ENCODE results near the gene EDN2.

The EDN2 gene

DNA sequence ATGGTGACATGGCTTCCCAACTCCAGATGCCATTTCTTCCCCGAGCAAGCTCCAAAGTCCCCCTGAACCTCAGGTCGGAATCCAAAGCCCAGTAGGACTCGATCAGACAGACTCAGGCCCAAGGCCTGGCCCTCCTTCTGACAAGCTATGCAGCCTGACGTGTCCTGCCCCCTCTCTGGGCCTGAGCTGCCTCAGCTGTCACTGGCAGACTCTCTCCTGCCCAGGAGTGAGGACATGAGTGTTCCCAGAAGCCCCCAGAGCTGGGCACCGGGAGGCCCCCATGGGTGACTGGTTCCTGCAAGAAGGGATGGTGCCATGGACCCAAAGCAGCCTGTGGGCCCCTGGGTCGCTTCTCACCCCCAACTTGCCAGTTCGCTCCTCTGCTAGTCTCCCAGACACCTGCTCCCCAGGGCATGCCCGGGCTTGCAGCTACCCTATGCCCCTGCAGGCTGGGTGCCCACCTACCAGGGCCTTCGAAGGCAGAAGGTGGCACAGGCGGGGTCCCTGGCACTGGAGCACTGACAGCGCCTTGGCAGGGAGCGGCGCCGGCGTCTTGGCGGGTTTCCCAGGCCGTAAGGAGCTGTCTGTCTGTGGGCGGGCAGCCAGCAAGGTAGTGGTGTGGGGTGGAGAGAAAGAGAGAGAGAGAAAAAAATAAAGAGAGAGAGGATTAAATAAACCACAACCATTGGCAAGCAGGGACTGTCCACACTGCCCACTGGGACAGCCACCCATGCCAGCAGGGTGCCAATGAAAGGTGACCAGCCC is 2.3 kb downstream of the EDN2 start:
- DNase-seq = peak; percentile 82

DNA sequence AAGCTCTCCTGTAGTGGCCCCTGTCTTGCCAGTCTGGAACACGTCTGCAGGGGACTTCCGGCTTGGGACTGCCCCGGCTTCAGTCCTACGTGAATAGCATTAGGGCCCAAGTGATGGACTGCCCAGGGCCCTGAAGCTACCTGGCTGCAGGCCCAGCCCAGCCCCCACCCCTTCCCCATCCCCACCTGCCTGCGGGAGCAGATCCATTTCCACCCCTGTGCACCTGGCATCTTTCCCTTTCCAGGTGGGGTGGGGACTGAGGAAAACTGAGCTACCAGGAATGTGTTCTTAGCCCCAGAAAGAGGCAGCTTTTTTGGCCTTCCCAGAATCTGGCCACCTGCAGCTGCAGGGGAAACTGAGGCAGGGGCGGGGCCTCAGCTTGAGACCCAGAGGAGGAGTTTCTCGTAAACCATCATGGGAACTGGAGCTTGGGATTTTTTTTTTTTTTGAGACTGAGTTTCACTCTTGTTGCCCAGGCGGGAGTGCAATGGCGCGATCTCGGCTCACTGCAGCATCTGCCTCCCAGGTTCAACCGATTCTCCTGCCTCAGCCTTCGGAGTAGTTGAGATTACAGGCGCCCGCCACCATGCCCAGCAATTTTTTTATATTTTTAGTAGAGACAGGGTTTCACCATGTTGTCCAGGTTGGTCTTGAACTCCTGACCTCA is 3.2 kb downstream of the EDN2 start:
- peak; percentile 93 for DNase-seq

- no peak for DNase-seq
These were observed 4.0 kb downstream of the EDN2 start for GRCh38 chr1:41480204-41481108.

- no peak for DNase-seq
These were observed 4.7 kb downstream of the EDN2 start for GRCh38 chr1:41479808-41480160.

DNA sequence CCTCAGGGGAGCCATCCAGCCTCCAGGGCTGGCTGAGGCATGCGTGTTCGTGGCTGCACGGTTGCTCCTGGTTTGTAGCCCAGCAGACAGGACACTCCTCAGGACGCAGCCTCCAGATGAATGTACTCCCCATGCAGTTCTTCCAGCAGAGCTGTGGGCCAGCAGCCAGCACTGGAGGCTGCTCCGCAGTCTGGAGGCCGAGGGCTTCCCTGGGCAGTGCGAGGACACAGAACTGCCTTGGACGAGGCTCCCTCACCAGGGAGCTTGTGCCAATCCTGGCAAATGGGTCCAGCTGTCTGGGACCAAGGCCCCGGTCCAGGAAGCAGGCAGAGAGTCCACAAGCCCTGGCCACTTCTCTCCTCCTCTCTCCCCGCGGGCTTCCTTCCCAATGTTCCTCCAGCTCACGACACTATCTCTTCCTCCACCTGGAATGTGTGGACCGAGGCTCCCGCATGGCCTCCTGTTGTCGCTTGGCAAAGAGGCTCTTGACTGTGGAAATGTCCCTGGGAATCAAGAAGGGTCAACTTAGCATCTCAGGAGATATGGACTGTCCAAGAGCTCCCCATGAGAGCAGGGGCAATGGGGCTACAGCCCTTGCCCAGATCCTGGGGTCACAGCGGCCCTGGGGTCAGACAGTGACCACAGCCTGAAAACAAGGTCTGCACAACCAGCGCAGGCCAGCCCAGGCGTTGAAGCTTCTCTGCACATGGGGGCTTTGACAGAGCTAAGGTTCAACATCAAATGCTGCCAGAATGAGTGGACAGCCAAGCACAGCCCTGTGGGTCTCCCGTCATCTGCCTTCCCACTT is 5.3 kb downstream of the EDN2 start:
- DNase-seq = no peak

DNA sequence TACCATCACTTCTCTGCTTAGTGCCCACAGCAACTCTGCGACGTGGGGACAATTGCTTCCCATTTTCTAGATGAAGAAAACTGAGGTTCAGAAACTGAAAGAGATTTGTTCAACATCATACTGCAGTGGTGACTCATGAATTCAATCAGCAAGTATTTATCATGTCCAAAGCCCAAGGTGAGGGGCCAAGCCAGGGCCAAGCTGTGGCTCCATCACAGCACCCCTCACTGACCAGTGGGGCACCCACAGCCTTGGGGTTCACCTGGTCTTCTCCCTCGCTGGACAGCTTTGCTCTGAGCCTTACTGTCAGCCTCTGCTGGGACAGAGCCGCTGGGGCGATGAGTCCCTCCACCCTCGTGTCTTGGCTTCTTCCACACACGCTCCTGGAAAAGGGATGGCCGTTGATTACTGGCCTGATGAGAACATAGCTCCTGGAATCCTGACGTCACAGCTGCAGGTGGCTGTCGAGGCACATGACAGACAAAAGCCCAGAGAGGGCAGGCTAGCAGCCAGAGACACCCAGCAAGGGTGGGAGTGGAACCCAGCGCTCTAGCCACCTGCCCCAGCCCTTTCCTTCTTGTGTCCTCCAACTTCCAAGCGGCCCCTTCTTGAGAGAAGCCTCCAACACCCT is 6.2 kb downstream of the EDN2 start:
- no peak for DNase-seq

- DNase-seq = peak; percentile 83
These were observed 7.6 kb downstream of the EDN2 start for GRCh38 chr1:41476807-41477361.

GRCh38 chr1:41475859-41476567 is 8.5 kb downstream of the EDN2 start:
- no peak for DNase-seq

DNA sequence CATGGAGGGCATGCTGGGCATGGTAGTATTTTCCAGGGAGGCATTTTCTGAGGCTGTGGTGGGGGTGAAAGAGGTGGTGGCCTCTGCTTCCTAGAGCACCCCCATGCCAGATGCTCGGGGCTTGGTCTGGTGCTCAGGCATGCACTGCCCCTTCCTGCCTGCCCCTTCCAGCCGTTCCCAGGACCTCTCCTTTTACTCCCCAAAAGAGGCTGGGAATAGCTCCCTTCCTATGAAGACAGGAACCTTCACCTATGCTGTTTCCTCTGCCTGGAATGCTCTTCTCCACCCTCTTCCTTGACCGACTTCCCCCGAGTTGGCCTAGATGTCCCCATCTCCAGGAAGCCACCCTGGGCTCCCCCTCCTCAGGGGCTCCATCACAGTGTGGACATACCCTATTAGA is 9.1 kb downstream of the EDN2 start:
- no peak for DNase-seq

DNA sequence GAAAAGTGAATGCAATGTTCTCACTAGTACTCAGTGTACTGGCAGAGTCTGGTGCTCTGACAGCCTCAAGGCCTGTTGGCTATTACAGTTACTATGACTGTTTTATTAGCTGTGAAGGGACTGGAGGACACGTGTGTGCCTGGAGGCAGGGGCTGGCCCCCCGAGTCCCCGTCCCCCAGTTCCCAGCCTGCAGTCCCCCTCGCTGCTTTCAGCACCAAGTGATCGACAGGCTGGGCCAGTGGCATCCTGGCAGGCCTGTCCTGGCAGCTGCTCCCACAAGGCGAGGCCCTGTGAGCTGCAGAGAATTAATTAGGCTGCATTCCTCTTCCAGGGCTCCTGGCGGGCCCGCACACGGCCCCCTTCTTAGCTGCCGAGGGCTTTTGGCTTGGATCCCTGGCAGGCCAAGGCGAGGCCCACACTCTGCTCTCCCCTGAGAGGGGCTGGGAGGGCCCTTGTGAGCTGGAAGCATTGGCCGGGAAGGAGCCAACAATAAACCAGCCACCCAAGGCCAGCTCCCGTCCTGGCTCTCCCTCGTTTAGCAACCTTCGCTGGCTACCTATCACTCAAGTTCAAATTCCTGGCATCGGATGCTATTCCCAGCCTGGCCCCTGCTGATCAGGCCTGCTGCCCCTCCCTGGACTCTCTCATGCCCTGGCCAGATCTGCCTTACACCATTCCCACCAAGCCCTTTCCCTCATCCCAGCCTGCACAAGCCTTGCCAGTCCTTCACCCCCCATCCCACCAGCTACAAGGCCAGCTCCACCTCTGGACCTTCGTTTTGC is 9.8 kb downstream of the EDN2 start:
- DNase-seq = no peak

- no peak for DNase-seq
These were observed 10.6 kb downstream of the EDN2 start for GRCh38 chr1:41473738-41474362.

- DNase-seq = no peak
These were observed 12.8 kb downstream of the EDN2 start for GRCh38 chr1:41471658-41472057.

- DNase-seq = no peak
These were observed 14.8 kb downstream of the EDN2 start for GRCh38 chr1:41469706-41470105.

- peak; percentile 34 for DNase-seq
These were observed 16.2 kb downstream of the EDN2 start for GRCh38 chr1:41468122-41468762.

- no peak for DNase-seq
These were observed 16.8 kb downstream of the EDN2 start for GRCh38 chr1:41467673-41468072.

GRCh38 chr1:41466146-41466545 is 18.3 kb downstream of the EDN2 start:
- DNase-seq = peak; percentile 43

DNA sequence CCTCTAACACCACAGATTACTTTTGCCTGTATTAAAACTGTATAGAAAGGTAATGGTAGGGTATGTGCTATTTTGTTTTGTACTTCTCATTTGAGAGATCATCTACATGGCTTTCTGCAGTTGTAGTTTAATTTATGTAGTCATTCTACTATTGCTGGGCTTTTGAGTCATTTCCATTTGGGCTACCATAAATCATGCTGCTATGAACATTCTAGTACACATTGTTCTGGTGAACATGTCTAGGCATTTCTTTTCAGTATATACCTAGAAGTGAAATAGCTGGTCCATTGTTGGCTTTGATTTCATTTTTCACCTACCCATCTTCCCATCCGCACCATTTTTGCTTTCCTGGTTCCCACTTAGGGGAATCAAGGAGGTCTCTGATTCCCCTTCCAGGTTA is 18.7 kb downstream of the EDN2 start:
- DNase-seq = no peak

GRCh38 chr1:41464885-41465284 is 19.6 kb downstream of the EDN2 start:
- DNase-seq = no peak

DNA sequence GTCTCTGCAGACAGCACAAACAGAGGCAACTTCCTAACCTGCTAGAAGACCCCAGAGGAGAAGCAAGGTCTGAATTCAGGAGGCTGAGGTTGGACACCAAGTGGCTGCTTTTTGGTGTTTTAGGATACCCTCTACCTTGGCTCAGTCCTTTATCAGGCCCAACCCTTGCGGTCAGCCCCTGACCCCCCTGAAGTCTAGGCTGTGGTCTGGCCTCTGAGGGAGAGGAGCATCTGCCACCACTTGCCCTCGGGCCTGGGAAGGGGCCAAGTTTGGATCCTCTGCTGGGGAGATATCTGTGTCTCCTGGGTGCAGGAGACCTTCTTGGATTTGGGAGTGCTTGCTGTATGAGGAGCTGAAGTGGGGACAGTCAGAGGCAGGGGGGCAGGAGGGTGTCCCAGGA is 21.0 kb downstream of the EDN2 start:
- DNase-seq = no peak

GRCh38 chr1:41462680-41463004 is 21.8 kb downstream of the EDN2 start:
- DNase-seq = peak; percentile 62
